ENCODE results near the gene SKIC8.
"Not testable (repeated sequence)": the region's sequence is repeated elsewhere in the genome, so short reads cannot be mapped to it uniquely, and the experiment has no call there.

The SKIC8 gene

GRCh38 chr15:78251136-78251535 is 48.3 kb downstream of the SKIC8 start:
- no peak for DNase-seq (ENCODE audit: low spot score)

DNA sequence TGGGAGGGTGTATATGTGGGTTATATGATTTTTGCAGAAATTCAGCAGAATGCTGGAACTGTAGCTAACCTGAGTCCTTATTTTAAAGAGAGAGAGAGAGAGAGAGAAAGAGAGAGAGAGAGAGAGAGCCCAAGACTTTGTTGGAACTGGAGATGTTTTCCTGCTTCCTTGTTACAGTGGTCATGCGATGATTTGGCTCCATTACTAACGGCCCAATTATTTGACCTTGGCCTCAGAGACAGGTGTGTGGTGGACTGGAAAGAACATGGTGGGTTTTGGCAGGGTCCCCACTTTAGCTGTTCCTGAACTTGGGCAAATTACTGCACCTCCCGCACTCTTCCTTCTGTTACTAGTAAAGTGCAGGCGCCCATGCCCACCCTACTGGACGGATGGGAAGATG is 50.3 kb downstream of the SKIC8 start:
- DNase-seq (ENCODE audit: low spot score), result no peak

GRCh38 chr15:78247911-78248310 is 51.5 kb downstream of the SKIC8 start:
- no peak for DNase-seq (ENCODE audit: low spot score)

- not testable (repeated sequence) for DNase-seq (ENCODE audit: low spot score)
These were observed 53.3 kb downstream of the SKIC8 start for GRCh38 chr15:78245976-78246620.

- not testable (repeated sequence) for DNase-seq (ENCODE audit: low spot score)
These were observed 54.0 kb downstream of the SKIC8 start for GRCh38 chr15:78245392-78245791.

GRCh38 chr15:78244893-78245292 is 54.5 kb downstream of the SKIC8 start:
- DNase-seq (ENCODE audit: low spot score), result no peak

DNA sequence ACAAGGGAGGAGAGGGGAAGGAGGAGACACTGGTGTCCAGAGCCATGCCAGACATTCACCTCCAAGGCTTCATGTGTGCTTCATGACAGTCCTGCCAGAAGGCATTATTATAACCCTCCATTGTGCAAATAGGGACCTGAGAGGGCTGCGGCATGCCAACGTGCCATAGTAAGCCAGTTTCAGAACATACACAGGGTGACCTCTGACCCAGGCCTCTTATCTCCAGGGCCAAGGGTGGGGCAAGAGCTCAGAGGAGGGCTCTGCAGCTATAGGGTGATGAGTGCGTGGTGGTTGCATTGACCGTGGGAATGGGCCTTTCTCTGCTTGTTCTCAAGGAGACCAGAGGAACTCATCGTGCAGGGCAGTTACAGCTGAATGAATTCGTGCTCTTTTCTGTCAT is 55.3 kb downstream of the SKIC8 start:
- no peak for DNase-seq (ENCODE audit: low spot score)

DNA sequence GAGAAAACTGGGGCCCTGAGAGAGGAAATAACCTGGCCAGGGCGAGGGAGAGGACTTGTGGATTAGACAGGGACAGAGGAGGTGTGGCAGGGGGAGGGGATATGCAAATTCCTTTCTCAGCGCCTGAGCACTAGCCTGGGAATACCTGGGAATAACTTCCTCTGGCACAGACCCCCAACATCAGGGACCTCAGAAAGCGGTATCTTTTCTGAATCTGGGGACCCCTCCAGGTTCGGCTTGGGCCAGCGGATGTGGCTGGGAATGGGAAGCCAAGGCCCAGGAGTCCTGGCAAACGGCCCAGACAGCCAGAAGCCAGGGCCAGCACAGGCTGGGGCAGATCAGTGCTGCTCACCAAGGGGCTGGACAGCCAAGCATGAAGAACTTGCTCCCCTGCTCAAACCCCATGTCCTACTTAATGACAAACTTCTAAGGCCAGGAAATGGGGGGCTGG is 55.9 kb downstream of the SKIC8 start:
- DNase-seq (ENCODE audit: low spot score), result no peak

DNA sequence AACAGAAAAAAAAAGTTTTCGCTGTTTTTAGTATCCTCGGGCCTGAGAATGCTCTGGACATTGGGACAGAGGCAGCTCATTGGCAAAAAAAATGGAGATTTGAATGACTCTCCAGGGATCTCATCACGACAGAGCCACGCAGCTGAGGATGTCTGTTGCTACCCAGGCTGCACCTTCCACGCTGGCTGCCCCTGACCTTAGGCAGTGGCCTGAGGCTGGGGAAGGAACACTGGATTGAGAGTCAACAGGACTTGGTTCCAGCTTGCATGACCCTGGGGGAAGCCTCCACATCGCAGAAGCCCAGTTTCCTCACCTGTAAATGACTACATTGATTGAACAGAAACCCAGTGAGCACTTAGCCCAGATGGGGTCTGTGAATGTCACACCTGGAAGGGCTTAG is 56.4 kb downstream of the SKIC8 start:
- no peak for DNase-seq (ENCODE audit: low spot score)

GRCh38 chr15:78242128-78242527 is 57.3 kb downstream of the SKIC8 start:
- no peak for DNase-seq (ENCODE audit: low spot score)

- peak; percentile 91 for DNase-seq (ENCODE audit: low spot score)
These were observed 58.4 kb downstream of the SKIC8 start for GRCh38 chr15:78241017-78241416.

- DNase-seq (ENCODE audit: low spot score), result no peak
These were observed 59.6 kb downstream of the SKIC8 start for GRCh38 chr15:78239811-78240210.

GRCh38 chr15:78237146-78237545 is 62.3 kb downstream of the SKIC8 start:
- no peak for DNase-seq (ENCODE audit: low spot score)

DNA sequence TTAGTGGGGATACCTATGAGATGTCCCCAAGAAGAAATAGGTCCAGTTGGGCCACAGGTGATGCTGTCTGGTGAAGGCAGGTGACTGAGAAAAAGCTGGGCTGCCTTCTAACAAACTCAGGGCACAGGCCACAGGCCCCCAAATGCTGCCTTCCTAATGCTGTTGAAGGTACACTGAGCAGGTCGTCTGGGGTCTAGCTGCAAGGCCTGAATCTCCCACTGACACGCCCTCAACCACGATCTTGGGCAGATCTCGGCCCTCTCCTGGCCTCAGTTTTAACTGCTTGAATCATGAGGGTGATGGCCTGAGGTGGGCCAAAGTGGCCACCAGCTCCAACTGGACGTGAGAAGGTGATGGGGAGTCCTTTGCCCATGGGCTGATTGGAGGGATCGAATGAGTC is 62.9 kb downstream of the SKIC8 start:
- no peak for DNase-seq (ENCODE audit: low spot score)

GRCh38 chr15:78234515-78235040 is 64.8 kb downstream of the SKIC8 start, which contains the start of gene ACSBG1:
Gene ACSBG1, minus strand, starts transcription at chr15:78234565. Its CDS starts 64 bp downstream, at chr15:78234501.
- DNase-seq (ENCODE audit: low spot score), result no peak

- DNase-seq (ENCODE audit: low spot score), result no peak
These were observed 65.9 kb downstream of the SKIC8 start for GRCh38 chr15:78233496-78233895.
